ENCODE data around the gene YTHDC2. TPM values are rescaled to one million over a fixed set of nuclear protein-coding genes. Genes with fewer than 3 reads are reported as not detected.

Gene YTHDC2
- total and polyA plus RNA-seq, 7 donors, result 3.9 to 19.1 (median 11.0) TPM

GRCh38 chr5:113487416-113487780 is 26.1 kb upstream of the YTHDC2 start:
- ATAC-seq, result peak in 1 of 4 donors; percentile 26
- WGBS, 3 donors, result 2 to 4% (median 3%) methylated on average over 18 of the region's 18 CpGs
- DNase-seq, result no peak
- intact Hi-C loops (cut with DNase I), result no loop called here
- Histone ChIP-seq H3K9me3 (no peaks in the 10 kb centered on the region), H3K4me3 (peak overlapping the region; percentile 71), H3K36me3 (ENCODE audit: insufficient read depth in 1 of 2, low read depth in 1 of 2) (no peaks in the 10 kb centered on the region), H3K4me1 (peaks cover 5% of the 10 kb centered on the region), H3K27me3 (ENCODE audit: insufficient read depth in 3 of 3, low read length in 2 of 3) (peaks cover 0 to 65% (median 10%) of the 10 kb centered on the region in 3 donors), H3K27ac (no peak overlapping the region)
- TF ChIP-seq CTCF (IDR thresholded peaks at IDR 0.05), result no peak

GRCh38 chr5:113487781-113488644 is 25.5 kb upstream of the YTHDC2 start, which contains the start of gene MCC:
MCC (minus strand) TSS chr5:113488453.
- peaks cover 5% of the 10 kb centered on the region for H3K4me1 ChIP-seq
- intact Hi-C loops (cut with DNase I), result loop anchor here in 1 of 2 donors (2.0 kb wide), 1 partner anchor 29 kb away; no protein-coding TSS in a partner anchor
- ATAC-seq (peak; percentile 66 to 85 (median 76)), DNase-seq (peak; percentile 75 to 77)
- TF ChIP-seq CTCF (IDR thresholded peaks at IDR 0.05), result no peak
- peak within 1 kb of the TSS; percentile 71 for H3K4me3 ChIP-seq
- H3K36me3 ChIP-seq (ENCODE audit: insufficient read depth in 1 of 2, low read depth in 1 of 2), result no peaks in the 10 kb centered on the region
- peaks cover 0 to 64% (median 10%) of the 10 kb centered on the region in 3 donors for H3K27me3 ChIP-seq (ENCODE audit: insufficient read depth in 3 of 3, low read length in 2 of 3)
- 0 to 1% (median 1%) methylated on average over 71 to 86 of the region's 86 CpGs for WGBS, 3 donors
- H3K9me3 ChIP-seq, result no peaks in the 10 kb centered on the region
- no peak within 1 kb of the TSS for H3K27ac ChIP-seq

- Histone ChIP-seq H3K4me3 (peak overlapping the region; percentile 71), H3K9me3 (no peaks in the 10 kb centered on the region), H3K4me1 (peaks cover 5% of the 10 kb centered on the region), H3K36me3 (ENCODE audit: insufficient read depth in 1 of 2, low read depth in 1 of 2) (no peaks in the 10 kb centered on the region), H3K27ac (no peak overlapping the region), H3K27me3 (ENCODE audit: insufficient read depth in 3 of 3, low read length in 2 of 3) (peaks cover 0 to 60% (median 10%) of the 10 kb centered on the region in 3 donors)
- 9 to 11% (median 10%) methylated on average over 20 of the region's 20 CpGs for WGBS, 3 donors
- TF ChIP-seq CTCF (IDR thresholded peaks at IDR 0.05), result no peak
- peak; percentile 5 to 25 (median 16) for ATAC-seq
- no peak for DNase-seq
- intact Hi-C loops (cut with DNase I), result loop anchor here in 1 of 2 donors (2.0 kb wide), 1 partner anchor 28 kb away; no protein-coding TSS in a partner anchor
Measured at GRCh38 chr5:113488645-113489184, 24.8 kb upstream of the YTHDC2 start.

- peaks cover 0 to 60% (median 10%) of the 10 kb centered on the region in 3 donors for H3K27me3 ChIP-seq (ENCODE audit: insufficient read depth in 3 of 3, low read length in 2 of 3)
- intact Hi-C loops (cut with DNase I), result loop anchor here in 1 of 2 donors (2.0 kb wide), 1 partner anchor 28 kb away; no protein-coding TSS in a partner anchor
- peaks cover 5% of the 10 kb centered on the region for H3K4me1 ChIP-seq
- no peaks in the 10 kb centered on the region for H3K36me3 ChIP-seq (ENCODE audit: insufficient read depth in 1 of 2, low read depth in 1 of 2)
- TF ChIP-seq CTCF (IDR thresholded peaks at IDR 0.05), result no peak
- no peak overlapping the region for H3K27ac ChIP-seq
- no peaks in the 10 kb centered on the region for H3K9me3 ChIP-seq
- ATAC-seq (peak; percentile 79 to 92 (median 89)), DNase-seq (peak; percentile 29 to 53)
- H3K4me3 ChIP-seq, result no peak overlapping the region
- 23 to 40% (median 25%) methylated on average over 3 of the region's 3 CpGs for WGBS, 3 donors
Measured at GRCh38 chr5:113489299-113489698, 24.2 kb upstream of the YTHDC2 start.
